Measurements from ENCODE around the gene IL18BP.

The IL18BP gene

DNA sequence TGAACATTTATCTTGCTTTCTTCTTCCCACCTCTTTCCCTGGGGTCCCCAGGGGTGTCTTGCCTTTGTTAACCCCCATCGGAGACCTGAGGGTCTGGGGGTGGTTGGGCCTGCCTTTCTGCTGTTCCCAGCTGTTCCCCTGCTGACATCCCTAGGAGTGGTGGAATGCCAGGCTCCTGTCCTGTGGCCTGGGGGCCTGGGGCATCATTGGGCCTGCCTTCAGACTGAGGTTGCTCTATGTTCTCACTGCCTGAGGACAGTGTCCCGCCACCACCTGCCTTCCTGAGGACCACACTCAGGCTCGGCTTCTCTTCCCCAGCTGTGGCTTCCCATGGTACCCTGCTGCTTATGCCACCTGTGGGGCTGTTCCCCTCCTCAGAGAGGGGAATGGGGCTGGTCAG is 1.1 kb upstream of the IL18BP start:
- DNase-seq, result no peak

- no peak for DNase-seq
Observed at GRCh38 chr11:71998061-71998460, 648 bp upstream of the IL18BP start.

- DNase-seq, result no peak
Observed at GRCh38 chr11:71999362-71999761, 653 bp downstream of the IL18BP start.

- DNase-seq, result no peak
Observed at GRCh38 chr11:71999798-72000197, 1.1 kb downstream of the IL18BP start.

DNA sequence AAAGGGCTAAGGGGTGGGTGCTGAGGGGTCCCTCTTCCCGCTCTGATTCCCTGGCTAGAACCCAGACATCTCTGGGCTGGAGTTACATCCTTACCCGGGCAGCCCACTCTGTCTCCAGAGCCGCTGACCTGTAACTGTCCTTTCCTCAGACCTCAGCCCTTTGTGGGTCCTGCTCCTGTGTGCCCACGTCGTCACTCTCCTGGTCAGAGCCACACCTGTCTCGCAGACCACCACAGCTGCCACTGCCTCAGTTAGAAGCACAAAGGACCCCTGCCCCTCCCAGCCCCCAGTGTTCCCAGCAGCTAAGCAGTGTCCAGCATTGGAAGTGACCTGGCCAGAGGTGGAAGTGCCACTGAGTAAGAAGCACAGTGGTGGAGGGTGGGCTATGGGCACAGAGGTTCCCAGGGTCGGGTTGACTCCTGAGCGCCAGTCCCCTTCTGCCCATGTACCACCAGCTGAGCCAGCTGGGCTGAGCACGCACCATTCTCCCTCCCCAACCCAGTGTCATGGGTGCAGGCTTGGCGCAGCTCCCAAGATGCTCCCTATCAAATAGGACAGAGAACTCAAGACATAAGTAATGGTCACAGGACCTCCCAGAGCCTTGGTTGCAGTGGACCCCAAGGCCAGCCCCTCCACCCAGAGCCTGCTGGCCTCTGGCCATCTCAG is 1.6 kb downstream of the IL18BP start:
- no peak for DNase-seq

- DNase-seq, result no peak
Observed at GRCh38 chr11:72001285-72001684, 2.6 kb downstream of the IL18BP start.

DNA sequence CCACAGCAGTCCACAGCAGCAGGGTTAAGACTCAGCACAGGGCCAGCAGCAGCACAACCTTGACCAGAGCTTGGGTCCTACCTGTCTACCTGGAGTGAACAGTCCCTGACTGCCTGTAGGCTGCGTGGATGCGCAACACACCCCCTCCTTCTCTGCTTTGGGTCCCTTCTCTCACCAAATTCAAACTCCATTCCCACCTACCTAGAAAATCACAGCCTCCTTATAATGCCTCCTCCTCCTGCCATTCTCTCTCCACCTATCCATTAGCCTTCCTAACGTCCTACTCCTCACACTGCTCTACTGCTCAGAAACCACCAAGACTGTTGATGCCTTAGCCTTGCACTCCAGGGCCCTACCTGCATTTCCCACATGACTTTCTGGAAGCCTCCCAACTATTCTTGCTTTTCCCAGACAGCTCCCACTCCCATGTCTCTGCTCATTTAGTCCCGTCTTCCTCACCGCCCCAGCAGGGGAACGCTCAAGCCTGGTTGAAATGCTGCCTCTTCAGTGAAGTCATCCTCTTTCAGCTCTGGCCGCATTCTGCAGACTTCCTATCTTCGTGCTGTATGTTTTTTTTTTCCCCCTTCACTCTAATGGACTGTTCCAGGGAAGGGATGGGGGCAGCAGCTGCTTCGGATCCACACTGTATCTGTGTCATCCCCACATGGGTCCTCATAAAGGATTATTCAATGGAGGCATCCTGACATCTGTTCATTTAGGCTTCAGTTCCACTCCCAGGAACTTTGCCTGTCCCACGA is 3.3 kb downstream of the IL18BP start:
- DNase-seq, result no peak

DNA sequence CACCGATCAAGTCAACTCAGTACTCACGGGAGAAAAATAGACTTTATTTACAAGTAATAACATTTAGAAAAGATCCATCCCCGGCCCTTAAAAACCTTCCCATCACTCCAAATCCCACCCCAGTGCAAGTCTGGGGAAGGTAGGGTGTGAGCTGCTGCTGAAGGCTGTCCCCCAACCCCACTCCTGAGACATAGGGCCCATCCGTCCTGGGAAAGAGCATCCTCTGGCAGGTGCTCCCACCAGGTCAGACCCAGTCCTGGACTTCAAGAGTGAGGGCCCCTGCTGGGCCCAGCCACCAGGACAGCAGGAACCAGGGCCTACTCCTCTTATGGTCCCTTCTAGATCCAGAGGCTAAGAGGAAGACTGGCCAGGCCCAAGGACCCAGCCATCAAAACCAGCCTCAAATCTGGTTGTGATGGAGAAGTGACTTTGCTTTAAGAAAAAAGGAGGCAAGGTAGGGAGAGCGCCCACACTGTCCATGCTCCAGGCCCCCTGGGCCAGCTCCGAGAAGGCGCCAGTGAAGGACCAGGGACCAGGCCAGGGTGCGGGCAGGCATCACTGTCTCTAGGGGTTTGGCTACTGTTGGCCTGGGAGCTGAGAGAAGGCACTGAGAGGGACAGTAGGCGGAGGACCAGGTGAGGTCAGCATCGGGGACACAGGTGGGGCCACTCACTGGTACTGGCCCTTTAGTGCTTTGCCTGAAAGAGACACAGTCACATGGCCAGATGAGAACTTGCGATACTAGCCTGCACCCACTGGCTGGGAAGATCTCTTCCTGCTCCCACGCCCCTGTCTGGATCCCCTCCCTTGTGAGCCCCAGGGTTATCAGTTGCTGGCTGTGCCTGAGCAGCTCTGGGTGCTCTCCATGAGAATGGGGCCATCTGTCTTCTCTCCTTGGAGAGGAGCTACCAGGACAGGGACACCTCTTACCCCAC is 4.4 kb downstream of the IL18BP start:
- DNase-seq, result no peak

DNA sequence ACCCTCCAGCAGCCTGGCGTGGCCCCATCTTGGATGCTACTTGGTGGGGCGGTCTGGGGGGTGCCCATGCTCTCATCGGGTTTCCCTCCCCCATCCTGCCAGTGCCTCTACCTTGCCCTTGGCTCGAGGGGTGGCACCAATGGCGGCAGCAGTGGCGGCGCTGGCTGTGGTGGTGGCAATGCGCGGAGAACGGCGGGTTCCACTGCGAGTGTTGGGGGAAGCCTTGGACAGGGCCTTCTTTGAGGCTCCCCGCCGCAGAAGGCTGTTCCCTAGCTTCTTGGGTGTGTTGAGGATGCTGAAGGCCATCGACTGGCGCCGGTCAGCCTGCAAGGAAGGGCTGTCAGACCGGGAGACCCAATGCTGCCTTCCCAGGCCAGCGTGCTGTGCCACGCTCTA is 5.1 kb downstream of the IL18BP start:
- DNase-seq, result no peak

DNA sequence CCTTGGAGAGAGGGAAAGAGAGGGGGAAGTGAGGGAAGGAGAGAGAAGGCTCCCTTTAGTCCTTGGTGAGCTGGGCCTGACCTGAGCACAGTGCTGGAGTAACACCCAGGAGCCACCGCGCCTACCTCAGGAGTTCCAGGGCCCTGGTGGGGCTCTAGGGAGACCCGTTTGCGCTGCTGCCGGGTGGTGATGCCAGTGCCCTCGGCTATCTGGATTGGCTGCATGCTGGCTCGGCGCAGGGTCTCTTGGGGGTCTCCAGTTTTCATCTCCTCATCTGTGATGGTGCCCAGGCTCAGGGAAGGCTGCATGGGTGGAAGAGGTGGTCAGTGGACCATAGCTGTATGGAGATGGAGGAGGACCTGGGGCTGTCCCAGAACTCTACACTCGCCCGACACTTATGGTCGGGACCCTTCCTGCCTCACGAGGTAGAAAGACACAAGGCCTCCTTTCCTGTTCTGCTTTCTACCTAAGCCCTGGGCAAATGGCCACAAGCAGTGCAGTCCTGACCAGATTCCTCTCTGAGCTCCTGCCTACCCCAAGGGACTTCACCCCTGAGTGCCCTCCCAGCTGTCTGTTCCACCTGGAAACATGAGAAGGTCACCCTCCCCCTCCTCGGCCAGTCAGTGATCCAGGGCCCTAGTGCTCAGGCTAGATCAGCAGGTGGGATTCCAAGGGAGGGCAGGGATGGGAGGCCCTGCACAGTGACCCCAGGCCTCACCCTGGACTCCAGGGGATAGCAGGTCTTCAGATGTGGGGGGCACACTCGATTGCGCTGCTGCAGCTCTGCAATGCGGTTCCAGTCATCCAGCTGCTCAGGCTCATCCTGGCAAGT is 6.0 kb downstream of the IL18BP start:
- no peak for DNase-seq

DNA sequence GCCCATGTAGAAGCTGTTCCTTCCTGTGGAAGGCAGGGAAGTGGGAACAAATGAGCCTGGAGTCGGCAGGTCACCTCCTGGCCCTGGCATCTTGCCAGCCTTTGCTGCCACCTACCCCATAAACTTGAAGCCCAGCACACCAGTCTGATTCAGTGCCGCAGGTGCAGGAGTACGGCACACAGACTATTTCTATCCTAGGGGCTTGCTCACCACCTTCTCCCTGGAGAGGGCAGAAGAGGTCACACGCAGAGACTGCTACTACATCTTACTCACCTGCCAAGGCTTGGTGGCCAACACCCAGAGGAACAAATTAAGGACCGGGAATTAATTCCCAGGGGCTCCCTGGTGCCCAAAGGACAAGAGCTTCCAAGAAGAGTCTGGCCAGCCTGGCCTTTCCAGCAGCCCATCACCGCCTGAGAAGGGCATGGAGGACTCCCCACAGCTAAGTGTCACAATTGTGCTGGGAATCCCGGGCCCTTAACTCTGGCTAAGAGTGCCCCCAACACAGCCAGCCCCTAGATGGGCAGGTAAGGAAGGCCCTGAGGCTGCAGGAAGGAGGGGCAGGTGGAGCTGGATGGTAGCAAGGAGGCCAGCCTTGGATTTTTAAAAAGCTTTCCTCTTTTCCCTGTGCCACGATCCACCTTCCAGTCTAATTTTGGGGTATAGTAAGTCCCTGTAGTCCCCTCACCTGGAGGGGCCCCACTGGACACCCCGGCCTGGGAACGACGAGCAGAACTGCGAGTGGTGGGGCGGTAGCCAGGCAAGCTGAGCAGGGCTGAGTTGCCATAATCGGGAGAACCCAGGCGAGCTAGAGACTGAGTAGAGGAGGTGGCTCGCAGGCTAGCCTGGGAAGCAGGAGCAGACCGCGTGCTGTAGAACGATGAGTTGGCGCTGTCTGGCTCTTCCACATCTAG is 6.9 kb downstream of the IL18BP start:
- DNase-seq, result no peak

DNA sequence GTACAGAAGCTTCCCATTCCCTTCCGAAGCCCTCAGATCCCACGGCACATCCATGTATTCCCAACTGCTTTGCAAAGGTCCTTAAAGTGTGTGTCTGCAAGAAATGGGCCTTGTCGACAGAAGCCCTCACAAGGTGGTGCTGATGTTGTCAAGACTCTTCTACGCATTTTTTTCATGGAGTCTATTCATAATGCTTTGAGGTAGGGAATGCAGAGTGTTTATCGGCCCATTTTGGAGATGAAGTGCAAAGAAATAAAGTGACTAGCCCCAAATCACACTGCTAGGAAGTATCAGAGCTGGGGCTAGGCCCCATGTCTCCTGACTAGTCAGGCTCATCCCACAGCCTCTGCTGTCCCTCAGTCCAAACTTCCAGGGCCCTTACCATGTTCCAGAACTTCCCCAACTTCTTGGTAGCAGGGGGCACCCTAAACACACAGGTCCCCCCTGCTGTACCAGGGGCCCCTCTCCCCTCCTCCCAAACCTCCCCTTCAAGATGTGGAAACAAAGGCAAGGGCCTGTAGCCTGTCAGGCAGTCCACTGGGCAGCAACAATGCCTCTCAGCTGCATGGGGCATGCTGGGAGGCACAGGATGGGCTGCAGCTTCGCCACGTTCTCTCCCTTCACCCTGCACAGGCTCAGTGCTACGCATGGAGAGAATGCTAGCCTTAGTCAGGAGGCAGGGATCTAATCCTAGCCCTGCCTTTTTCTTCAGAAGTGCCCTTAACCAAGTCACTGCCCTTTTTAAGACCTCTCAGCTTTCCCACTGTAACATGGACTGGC is 7.8 kb downstream of the IL18BP start:
- DNase-seq, result no peak

DNA sequence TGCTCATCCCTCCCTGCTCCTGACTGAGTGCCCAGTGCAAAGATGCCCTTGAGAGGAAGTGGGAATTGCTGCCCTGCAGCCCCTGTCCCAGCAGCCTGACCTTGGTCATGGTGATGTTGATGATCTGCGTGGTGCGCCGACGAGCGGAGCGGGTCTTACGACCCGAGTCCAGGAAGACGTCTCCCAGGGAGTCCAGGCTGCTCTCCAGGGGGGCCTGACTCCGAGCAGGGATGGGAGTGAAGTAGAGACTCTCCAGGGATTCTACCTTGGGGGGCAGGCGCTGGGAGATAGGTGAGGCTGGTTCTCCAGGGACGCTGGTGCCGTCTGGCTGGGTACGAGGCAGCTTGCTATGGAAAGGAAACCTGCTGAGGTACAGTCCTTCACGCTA is 8.4 kb downstream of the IL18BP start:
- no peak for DNase-seq

DNA sequence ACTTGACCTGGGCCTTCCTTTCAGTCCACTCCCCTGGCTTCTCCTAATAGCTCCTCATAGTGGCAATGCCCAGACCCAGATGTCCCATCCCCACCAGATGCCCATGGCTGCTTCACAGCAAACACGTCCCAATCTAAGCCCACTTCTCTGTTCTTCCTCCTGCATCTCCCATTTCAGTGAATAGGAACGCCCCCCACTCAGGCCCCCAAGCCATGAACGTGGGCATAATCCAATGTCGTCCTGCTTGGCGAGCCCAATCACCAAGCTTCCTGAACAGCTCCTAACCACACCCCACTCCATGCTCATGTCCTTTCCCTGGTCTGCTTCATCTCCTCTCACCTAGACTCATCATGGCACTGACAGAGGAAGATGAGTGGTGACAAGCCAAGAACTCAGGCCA is 8.9 kb downstream of the IL18BP start:
- no peak for DNase-seq

- no peak for DNase-seq
Observed at GRCh38 chr11:72008728-72009127, 10.0 kb downstream of the IL18BP start.

GRCh38 chr11:72009156-72009555 is 10.4 kb downstream of the IL18BP start:
- DNase-seq, result no peak

GRCh38 chr11:72010529-72011233 is 12.0 kb downstream of the IL18BP start:
- no peak for DNase-seq

GRCh38 chr11:72012091-72012630 is 13.5 kb downstream of the IL18BP start:
- no peak for DNase-seq

DNA sequence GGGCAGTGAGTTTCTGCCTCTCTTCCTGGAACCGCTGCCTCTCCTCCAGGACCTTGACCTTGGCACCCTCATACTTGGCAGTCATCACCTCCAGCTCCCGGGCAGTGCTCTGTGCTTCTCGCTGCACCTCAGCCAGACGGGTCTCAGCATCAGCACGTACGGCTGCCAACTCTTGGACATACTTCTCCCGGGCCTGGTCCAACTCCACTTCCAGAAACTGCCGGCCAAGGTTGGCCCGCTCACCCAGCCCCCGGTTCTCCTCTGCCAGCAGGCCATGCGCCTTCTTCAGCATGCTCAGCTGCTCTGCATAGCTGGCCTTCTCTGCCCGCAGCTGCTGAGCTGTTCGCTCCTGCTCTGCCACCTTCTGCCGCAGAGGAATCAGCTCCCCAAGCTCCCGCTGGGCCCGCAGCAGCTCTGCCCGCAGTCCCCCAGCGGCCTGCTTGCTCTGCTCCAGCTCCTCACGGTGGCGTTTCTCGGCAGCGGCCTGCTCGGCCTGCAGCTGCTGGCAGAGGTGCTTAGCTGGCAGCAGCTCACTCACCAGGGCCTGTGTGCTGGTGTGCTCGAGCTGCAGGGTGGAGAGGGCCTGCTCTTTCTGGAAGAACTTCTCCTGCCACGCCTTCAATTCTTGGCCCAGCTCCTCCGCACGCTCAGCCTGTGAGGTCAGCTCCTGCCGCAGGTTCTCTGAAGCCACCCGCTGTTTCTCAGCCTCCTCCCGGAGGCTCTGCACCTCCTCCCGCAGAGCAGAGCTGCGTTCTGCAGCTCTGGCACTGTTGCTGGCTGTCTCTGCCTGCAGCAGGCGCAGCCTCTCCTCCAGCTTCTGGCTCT is 14.4 kb downstream of the IL18BP start:
- DNase-seq, result no peak

Data from NK-92 treated with Interleukin-12 subunit alpha and Interleukin-12 subunit beta, amount 100 ng/mL, for 24 hours (cell line).